ENCODE data around the gene GALK1.
A peak's percentile ranks its signal among the peaks of the same experiment; 100 is the strongest.

DNA sequence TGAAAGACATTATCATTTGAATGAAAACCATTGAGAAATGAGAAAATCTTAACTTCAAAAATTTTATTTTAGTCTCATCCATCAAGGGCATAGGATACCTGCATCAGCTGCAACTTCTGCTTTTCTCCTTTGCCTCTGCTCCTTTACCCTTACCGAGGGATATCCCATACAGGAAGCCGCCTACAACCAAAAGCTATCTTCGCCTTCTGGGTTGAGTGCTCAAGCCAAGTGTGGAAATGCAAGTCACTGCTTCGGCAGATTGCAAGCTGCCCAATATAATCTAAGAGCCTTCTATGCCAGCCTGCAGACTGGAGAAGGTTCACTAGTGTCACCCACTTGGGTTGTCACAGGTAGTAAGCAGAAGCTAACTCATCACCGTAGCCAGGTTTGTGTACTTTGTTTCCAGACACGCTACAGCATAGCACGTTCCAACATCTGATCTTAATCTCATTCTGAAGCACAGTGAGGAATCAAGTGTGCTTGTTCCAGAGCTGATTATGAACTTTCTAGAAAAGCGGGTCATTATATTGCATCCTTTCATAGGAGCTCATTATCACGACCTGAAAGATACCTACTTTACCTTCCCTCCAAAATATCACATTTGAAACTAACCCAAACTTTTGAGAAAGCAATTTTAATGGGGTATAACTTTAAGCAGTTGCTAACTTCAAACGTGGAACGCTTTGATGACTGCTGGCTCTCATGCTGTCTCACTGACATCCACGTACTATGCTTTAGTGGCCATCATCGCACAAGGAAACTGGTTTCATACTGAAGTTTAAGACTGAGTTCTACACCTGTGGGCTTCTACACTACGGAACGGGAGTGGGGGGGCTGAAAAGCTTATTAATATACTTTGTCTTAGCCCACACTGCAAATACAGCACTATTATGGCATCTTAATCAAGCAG lies 11.6 kb upstream of the GALK1 start:
- peak in 1 of 3 donors; percentile 4 for TF ChIP-seq POLR2A (IDR thresholded peaks at IDR 0.05)
- TF ChIP-seq, protein P1, sequence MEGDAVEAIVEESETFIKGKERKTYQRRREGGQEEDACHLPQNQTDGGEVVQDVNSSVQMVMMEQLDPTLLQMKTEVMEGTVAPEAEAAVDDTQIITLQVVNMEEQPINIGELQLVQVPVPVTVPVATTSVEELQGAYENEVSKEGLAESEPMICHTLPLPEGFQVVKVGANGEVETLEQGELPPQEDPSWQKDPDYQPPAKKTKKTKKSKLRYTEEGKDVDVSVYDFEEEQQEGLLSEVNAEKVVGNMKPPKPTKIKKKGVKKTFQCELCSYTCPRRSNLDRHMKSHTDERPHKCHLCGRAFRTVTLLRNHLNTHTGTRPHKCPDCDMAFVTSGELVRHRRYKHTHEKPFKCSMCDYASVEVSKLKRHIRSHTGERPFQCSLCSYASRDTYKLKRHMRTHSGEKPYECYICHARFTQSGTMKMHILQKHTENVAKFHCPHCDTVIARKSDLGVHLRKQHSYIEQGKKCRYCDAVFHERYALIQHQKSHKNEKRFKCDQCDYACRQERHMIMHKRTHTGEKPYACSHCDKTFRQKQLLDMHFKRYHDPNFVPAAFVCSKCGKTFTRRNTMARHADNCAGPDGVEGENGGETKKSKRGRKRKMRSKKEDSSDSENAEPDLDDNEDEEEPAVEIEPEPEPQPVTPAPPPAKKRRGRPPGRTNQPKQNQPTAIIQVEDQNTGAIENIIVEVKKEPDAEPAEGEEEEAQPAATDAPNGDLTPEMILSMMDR (IDR thresholded peaks at IDR 0.05), result no peak
